Esophagus muscularis mucosa (tissue), 3 donors: ENCODE results near the gene SMIM5.

Experiments
- POLR2AphosphoS5 ChIP-seq, 2 donors: sonication (generic); formaldehyde crosslinking; IDR thresholded peaks; one replicate each; pipeline ENCODE4 v1.6.1; 2017; ENCODE audit warnings: antibody characterized with exemption in 2 of 2
- TF ChIP-seq, protein P1 (sequence below), 3 experiments: fragments of 200-600 bp in 2 of 3; fragments of 450-650 bp in 1 of 3; sonication (generic) in 2 of 3; IDR thresholded peaks; one replicate each; pipeline ENCODE4 v1.5.1; 2017 to 2019; ENCODE audit warnings: antibody characterized with exemption in 3 of 3, mild to moderate bottlenecking in 2 of 3, moderate library complexity in 1 of 3

DNA sequence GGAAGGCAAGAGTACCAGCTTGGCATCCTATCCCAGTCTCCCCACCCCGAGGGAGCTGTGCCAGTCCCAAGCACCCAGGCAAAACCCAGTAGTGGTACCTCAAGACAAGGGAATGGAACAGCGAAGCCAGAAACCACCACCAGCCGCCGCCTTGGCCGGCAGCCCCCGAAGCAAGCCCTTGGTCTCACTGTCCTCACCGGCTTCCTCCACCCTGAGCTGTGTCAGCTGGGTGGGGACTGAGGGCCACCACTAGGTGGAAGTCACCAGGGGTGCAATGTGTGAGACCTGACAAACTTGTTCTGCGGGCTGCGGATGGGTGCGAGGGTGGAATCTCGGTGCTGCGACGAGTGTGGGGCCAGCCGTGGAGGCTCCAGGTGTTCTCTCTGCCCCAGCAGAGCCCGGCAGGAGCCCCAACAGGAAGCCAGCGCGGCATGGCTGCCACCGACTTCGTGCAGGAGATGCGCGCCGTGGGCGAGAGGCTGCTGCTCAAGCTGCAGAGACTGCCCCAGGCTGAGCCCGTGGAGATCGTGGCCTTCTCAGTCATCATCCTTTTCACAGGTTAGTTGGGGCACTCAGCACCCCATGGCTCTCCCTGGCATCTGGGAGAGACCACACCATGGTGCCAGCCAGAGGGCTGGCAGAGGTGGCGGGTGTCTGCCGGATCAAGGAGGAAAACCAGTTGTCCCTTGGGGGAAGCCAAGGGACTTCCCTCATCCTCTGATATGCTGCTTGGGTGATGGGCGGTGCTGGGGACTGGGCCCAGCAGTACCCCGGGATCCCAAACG lies 6.7 kb downstream of the SMIM5 start:
- TF ChIP-seq POLR2AphosphoS5 (IDR thresholded peaks at IDR 0.05): no peak
- TF ChIP-seq, protein P1, sequence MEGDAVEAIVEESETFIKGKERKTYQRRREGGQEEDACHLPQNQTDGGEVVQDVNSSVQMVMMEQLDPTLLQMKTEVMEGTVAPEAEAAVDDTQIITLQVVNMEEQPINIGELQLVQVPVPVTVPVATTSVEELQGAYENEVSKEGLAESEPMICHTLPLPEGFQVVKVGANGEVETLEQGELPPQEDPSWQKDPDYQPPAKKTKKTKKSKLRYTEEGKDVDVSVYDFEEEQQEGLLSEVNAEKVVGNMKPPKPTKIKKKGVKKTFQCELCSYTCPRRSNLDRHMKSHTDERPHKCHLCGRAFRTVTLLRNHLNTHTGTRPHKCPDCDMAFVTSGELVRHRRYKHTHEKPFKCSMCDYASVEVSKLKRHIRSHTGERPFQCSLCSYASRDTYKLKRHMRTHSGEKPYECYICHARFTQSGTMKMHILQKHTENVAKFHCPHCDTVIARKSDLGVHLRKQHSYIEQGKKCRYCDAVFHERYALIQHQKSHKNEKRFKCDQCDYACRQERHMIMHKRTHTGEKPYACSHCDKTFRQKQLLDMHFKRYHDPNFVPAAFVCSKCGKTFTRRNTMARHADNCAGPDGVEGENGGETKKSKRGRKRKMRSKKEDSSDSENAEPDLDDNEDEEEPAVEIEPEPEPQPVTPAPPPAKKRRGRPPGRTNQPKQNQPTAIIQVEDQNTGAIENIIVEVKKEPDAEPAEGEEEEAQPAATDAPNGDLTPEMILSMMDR (IDR thresholded peaks at IDR 0.05): no peak
